IPS-NIHi7 (cell line): ENCODE results near the gene SORL1.

Source experiments
- DNase-seq: peaks from one replicate; pipeline ENCODE4 v3.0.0; 2012; ENCODE audit warnings: mixed read lengths; ENCODE audit errors: extremely low spot score

The SORL1 gene

GRCh38 chr11:121429556-121429955 is 22.6 kb upstream of the SORL1 start:
- no peak for DNase-seq

GRCh38 chr11:121431820-121432526 is 20.1 kb upstream of the SORL1 start:
- DNase-seq, result no peak

- DNase-seq, result no peak
Observed at GRCh38 chr11:121435132-121435531, 17.0 kb upstream of the SORL1 start.

- DNase-seq, result no peak
Observed at GRCh38 chr11:121435551-121436511, 16.3 kb upstream of the SORL1 start.

GRCh38 chr11:121437018-121437685 is 15.0 kb upstream of the SORL1 start:
- no peak for DNase-seq

- DNase-seq, result no peak
Observed at GRCh38 chr11:121437686-121438078, 14.4 kb upstream of the SORL1 start.

- no peak for DNase-seq
Observed at GRCh38 chr11:121439337-121439736, 12.8 kb upstream of the SORL1 start.

- DNase-seq, result no peak
Observed at GRCh38 chr11:121439759-121440158, 12.4 kb upstream of the SORL1 start.

- no peak for DNase-seq
Observed at GRCh38 chr11:121441521-121441920, 10.6 kb upstream of the SORL1 start.

GRCh38 chr11:121443688-121444275 is 8.3 kb upstream of the SORL1 start:
- no peak for DNase-seq

- DNase-seq, result no peak
Observed at GRCh38 chr11:121444526-121444925, 7.6 kb upstream of the SORL1 start.

- no peak for DNase-seq
Observed at GRCh38 chr11:121445071-121445768, 6.9 kb upstream of the SORL1 start.

GRCh38 chr11:121446752-121447156 is 5.4 kb upstream of the SORL1 start:
- DNase-seq, result peak; percentile 36

- no peak for DNase-seq
Observed at GRCh38 chr11:121448011-121448410, 4.1 kb upstream of the SORL1 start.

- no peak for DNase-seq
Observed at GRCh38 chr11:121448431-121448941, 3.6 kb upstream of the SORL1 start.

- DNase-seq, result no peak
Observed at GRCh38 chr11:121449123-121449522, 3.0 kb upstream of the SORL1 start.

- DNase-seq, result no peak
Observed at GRCh38 chr11:121449626-121450025, 2.5 kb upstream of the SORL1 start.

- no peak for DNase-seq
Observed at GRCh38 chr11:121450401-121450800, 1.7 kb upstream of the SORL1 start.

- DNase-seq, result no peak
Observed at GRCh38 chr11:121451178-121451985, 732 bp upstream of the SORL1 start.

GRCh38 chr11:121452609-121453150 is 566 bp downstream of the SORL1 start, which contains the start of gene SORL1-AS1:
SORL1-AS1 (minus strand) TSS chr11:121452967.
- no peak for DNase-seq
